GM13976 (cell line): ENCODE data around the gene KLHDC10.
"Not testable (repeated sequence)": the region's sequence is repeated elsewhere in the genome, so short reads cannot be mapped to it uniquely, and the experiment has no call there.

Experiments
- DNase-seq: peaks from one replicate; pipeline ENCODE4 v3.0.0; 2012; ENCODE audit warnings: low spot score
- CTCF ChIP-seq: IDR thresholded peaks from 2 replicates; pipeline ENCODE4 v1.5.1; 2012; ENCODE audit warnings: borderline replicate concordance, mild to moderate bottlenecking; ENCODE audit not compliant: insufficient read depth; ENCODE audit errors: extremely low read depth, missing control alignments, control extremely low read depth
- in situ Hi-C: fragments of 300-500 bp; cut with MboI; formaldehyde crosslinking; loops from one replicate; pipeline ENCODE4 v1.12.0; 2022; ENCODE audit warnings: low sequenced_read_pairs, mixed read lengths, inconsistent platforms; ENCODE audit not compliant: unreplicated experiment

The KLHDC10 gene

GRCh38 chr7:130032698-130033097 lies 37.6 kb upstream of the KLHDC10 start:
- in situ Hi-C loops, result no loop called here
- TF ChIP-seq CTCF, result no peak
- DNase-seq, result no peak

GRCh38 chr7:130037703-130038102 lies 32.6 kb upstream of the KLHDC10 start:
- in situ Hi-C loops, result no loop called here
- no peak for DNase-seq
- no peak for TF ChIP-seq CTCF

GRCh38 chr7:130040576-130040975 lies 29.8 kb upstream of the KLHDC10 start:
- TF ChIP-seq CTCF, result no peak
- in situ Hi-C loops, result no loop called here
- DNase-seq, result no peak

- no peak for TF ChIP-seq CTCF
- no peak for DNase-seq
- in situ Hi-C loops, result no loop called here
Measured at GRCh38 chr7:130047831-130048230, 22.5 kb upstream of the KLHDC10 start.

- no peak for DNase-seq
- no peak for TF ChIP-seq CTCF
- in situ Hi-C loops, result no loop called here
Measured at GRCh38 chr7:130048906-130049305, 21.4 kb upstream of the KLHDC10 start.

- in situ Hi-C loops, result loop anchor here (25.0 kb wide), 1 partner anchor 435 kb away; the partner anchor contains the start of gene MEST
- DNase-seq, result not testable (repeated sequence)
Measured at GRCh38 chr7:130052250-130052649, 18.1 kb upstream of the KLHDC10 start.

- in situ Hi-C loops, result loop anchor here (25.0 kb wide), 1 partner anchor 432 kb away; the partner anchor contains the start of gene MEST
- not testable (repeated sequence) for DNase-seq
Measured at GRCh38 chr7:130055198-130055597, 15.1 kb upstream of the KLHDC10 start.

- TF ChIP-seq CTCF, result no peak
- no peak for DNase-seq
- in situ Hi-C loops, result loop anchor here (25.0 kb wide), 1 partner anchor 425 kb away; the partner anchor contains the start of gene MEST
Measured at GRCh38 chr7:130062246-130062645, 8.1 kb upstream of the KLHDC10 start.
